Pancreas (tissue), 10 donors: ENCODE measurements around the gene ARRB1. TPM values are rescaled to one million over a fixed set of nuclear protein-coding genes. Genes with fewer than 3 reads are reported as not detected.
A peak's percentile ranks its signal among the peaks of the same experiment; 100 is the strongest.

Experiments used
- ATAC-seq, 4 donors: fragments of 200-7000 bp; cut with Tn5 transposase; one replicate each; pipeline versions ENCODE4 v1.8.0 to v1.9.1; 2020; ENCODE audit warnings: mild to moderate bottlenecking in 4 of 4, moderate library complexity in 4 of 4
- DNase-seq, 6 donors: peaks; one replicate each; pipeline ENCODE4 v3.0.0-alpha.2; 2020
- FAIRE-seq: peaks from 2 replicates; lab custom pipeline; 2012; peaks lifted over from hg19 to GRCh38; lab: Jason Lieb, UNC
- H3K27ac ChIP-seq, 4 donors: fragments of 200-600 bp; sonication (generic); 1 replicate in 3 of 4; 2 replicates in 1 of 4; pipeline versions ENCODE4 v1.5.0 to v1.8.0; 2020
- H3K27me3 ChIP-seq, 4 donors: fragments of 200-600 bp; one replicate each; pipeline ENCODE4 v1.8.0; 2021
- H3K36me3 ChIP-seq, 3 donors: fragments of 200-600 bp; sonication (generic) in 1 of 3; one replicate each; pipeline versions ENCODE4 v1.5.0 to v1.8.0; 2020 to 2021
- H3K4me1 ChIP-seq, 3 donors: fragments of 200-600 bp; one replicate each; pipeline ENCODE4 v1.8.0; 2021
- H3K4me3 ChIP-seq, 4 donors: fragments of 200-600 bp; sonication (generic) in 2 of 4; one replicate each; pipeline versions ENCODE4 v1.5.0 to v1.8.0; 2020 to 2021
- H3K9me3 ChIP-seq, 4 donors: fragments of 200-600 bp; one replicate each; pipeline ENCODE4 v1.8.0; 2021
- CTCF ChIP-seq, 4 donors: fragments of 200-600 bp; sonication (generic) in 3 of 4; IDR thresholded peaks; one replicate each; pipeline versions ENCODE4 v1.5.0 to v1.8.0; 2021; ENCODE audit warnings: antibody characterized with exemption in 4 of 4
- WGBS, 2 donors: extraction: QIAGEN DNeasy Blood & Tissue Kit; methylation state at CpG; one replicate each; pipeline ENCODE4 v1.1.7; 2013; 5-methylcytosine and 5-hydroxymethylcytosine counted together
- intact Hi-C, 3 donors: fragments of 100-400 bp; cut with DNase I; formaldehyde crosslinking; loops; one replicate each; pipeline versions ENCODE4 v1.11.1 to v1.14.2; 2022
- polyA plus RNA-seq, 2 donors: library from polyadenylated mRNA; stranded (reverse); fragments of 200-250 nt; gene quantifications; one replicate each; pipeline ENCODE4 v1.2.3, GENCODE V29; 2013
- total RNA-seq, 6 donors: library from RNA; stranded (reverse); fragmentation: NEBNext Ultra II Directional in 4 of 6; extraction: Animal tissue kit (Norgen Biotek cat#: 25700) in 4 of 6; gene quantifications; one replicate each; pipeline versions ENCODE4 v1.2.1 to v1.2.4, GENCODE V29; 2021 to 2023
- donor health status: healthy with polysubstance abuse.
- donor health status: DM: no; HTN: no; CAD: no; lungs with moderate emphysema.
- donor health status: DM: no; HTN: no; CAD: no.
- donor health status: control.
- donor health status: control.
- donor health status: Bipolar disorder and iron deficiency.
- donor health status: DM: yes; HTN: yes; CAD: no.
- donor health status: DM: no; HTN: no; CAD: no.
- donor health status: DM: no; HTN: no; CAD: no.
- donor health status: DM: yes; HTN: yes; CAD: no.

Gene ARRB1
- total and polyA plus RNA-seq, 8 donors = 7.8 to 68.1 (median 33.0) TPM

- DNase-seq (peak in 2 of 6 donors; percentile 1 to 53), ATAC-seq (no peak), FAIRE-seq (no peak)
- Histone ChIP-seq H3K36me3 (peaks cover 0 to 17% (median 0%) of the 10 kb centered on the region in 3 donors), H3K9me3 (no peaks in the 10 kb centered on the region), H3K4me3 (no peak overlapping the region), H3K27ac (no peak overlapping the region), H3K27me3 (no peaks in the 10 kb centered on the region), H3K4me1 (no peaks in the 10 kb centered on the region)
- intact Hi-C loops = no loop called here
- no peak for TF ChIP-seq CTCF (IDR thresholded peaks at IDR 0.05)
- 84 to 85% methylated on average over 27 of the region's 27 CpGs for WGBS, 2 donors
Measured at GRCh38 chr11:75267171-75267970, 84.1 kb downstream of the ARRB1 start.

DNA sequence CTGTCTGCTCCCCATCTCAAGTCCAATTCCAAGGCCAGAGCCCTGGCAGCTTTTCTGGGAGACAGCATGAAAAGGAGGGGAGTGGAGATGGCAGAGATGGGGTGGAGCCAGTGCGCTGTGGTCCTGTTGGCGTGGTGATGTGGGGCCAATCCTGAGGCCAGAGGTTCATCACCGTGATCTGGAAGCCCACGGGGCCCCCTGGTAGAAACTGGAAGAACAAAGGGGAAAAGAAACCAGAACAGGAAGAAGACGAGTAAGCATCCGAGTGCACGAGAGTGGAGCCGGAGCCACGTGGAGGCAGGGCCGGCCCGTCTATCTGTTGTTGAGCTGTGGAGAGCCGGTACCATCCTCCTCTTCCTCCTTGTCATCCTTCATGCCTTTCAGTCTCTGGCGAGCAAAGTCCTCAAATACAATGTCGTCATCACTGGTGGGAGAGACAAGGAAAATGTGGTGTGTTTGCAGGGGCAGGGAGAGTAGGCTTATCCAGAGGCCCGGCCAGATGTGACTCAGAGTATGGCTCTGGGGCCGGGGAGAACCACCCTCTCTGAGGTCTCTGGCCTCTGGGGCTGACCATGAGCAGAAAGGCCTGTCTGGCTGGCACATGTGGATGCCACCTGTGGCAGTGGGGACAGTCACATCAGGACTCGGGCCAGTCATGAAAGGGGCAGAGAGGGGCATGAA is 85.5 kb downstream of the ARRB1 start:
- H3K9me3 ChIP-seq = no peaks in the 10 kb centered on the region
- peaks cover 0 to 9% (median 0%) of the 10 kb centered on the region in 3 donors for H3K36me3 ChIP-seq
- FAIRE-seq (no peak), DNase-seq (peak in 2 of 6 donors; percentile 3 to 43), ATAC-seq (peak in 2 of 4 donors; percentile 11 to 12)
- H3K4me1 ChIP-seq = no peaks in the 10 kb centered on the region
- TF ChIP-seq CTCF (IDR thresholded peaks at IDR 0.05) = no peak
- WGBS, 2 donors = 80 to 89% methylated on average over 17 of the region's 17 CpGs
- intact Hi-C loops = no loop called here
- no peak overlapping the region for H3K4me3 ChIP-seq
- no peak overlapping the region for H3K27ac ChIP-seq
- no peaks in the 10 kb centered on the region for H3K27me3 ChIP-seq

- intact Hi-C loops = no loop called here
- DNase-seq = peak in 1 of 6 donors; percentile 39
- 88 to 90% methylated on average over 6 of the region's 6 CpGs for WGBS, 2 donors
- Histone ChIP-seq H3K9me3 (no peaks in the 10 kb centered on the region), H3K36me3 (peaks cover 0 to 6% (median 0%) of the 10 kb centered on the region in 3 donors), H3K4me1 (no peaks in the 10 kb centered on the region), H3K27ac (no peak overlapping the region), H3K27me3 (no peaks in the 10 kb centered on the region), H3K4me3 (no peak overlapping the region)
- no peak for TF ChIP-seq CTCF (IDR thresholded peaks at IDR 0.05)
- FAIRE-seq = no peak
- ATAC-seq = no peak
Measured at GRCh38 chr11:75264971-75265370, 86.5 kb downstream of the ARRB1 start.

GRCh38 chr11:75264356-75264755 is 87.1 kb downstream of the ARRB1 start:
- TF ChIP-seq CTCF (IDR thresholded peaks at IDR 0.05) = no peak
- Histone ChIP-seq H3K27me3 (no peaks in the 10 kb centered on the region), H3K9me3 (no peaks in the 10 kb centered on the region), H3K36me3 (peaks cover 0 to 6% (median 0%) of the 10 kb centered on the region in 3 donors), H3K27ac (no peak overlapping the region), H3K4me1 (no peaks in the 10 kb centered on the region), H3K4me3 (no peak overlapping the region)
- DNase-seq (peak in 1 of 6 donors; percentile 30), FAIRE-seq (no peak), ATAC-seq (no peak)
- intact Hi-C loops = no loop called here
